Activated T-helper 1 cell treated with anti-CD3 and anti-CD28 coated beads, Interleukin-12 subunit alpha, Interleukin-12 subunit beta, Interleukin-2, Interleukin-4 antibody, amounts not matched to agents 30 ng/mL and 10 ng/mL and 1 ng/mL, durations not matched to agents 14 hours and 24 hours and 36 hours (primary cell): ENCODE results near the gene ITGB4. TPM values are rescaled to one million over a fixed set of nuclear protein-coding genes. Genes with fewer than 3 reads are reported as not detected.
A peak's percentile ranks its signal among the peaks of the same experiment; 100 is the strongest.

Source experiments
- DNase-seq: peaks from one replicate; pipeline ENCODE4 v3.0.0; 2021; ENCODE audit warnings: low spot score
- H3K27ac Mint-ChIP-seq: one replicate; pipeline ENCODE4 v1.8.0; 2021; ENCODE audit warnings: mild to moderate bottlenecking, mixed read lengths
- H3K27me3 Mint-ChIP-seq: one replicate; pipeline ENCODE4 v1.8.0; 2022; ENCODE audit warnings: mild to moderate bottlenecking, moderate library complexity, mixed read lengths; ENCODE audit not compliant: insufficient read depth
- H3K36me3 Mint-ChIP-seq: one replicate; pipeline ENCODE4 v1.8.0; 2021; ENCODE audit warnings: low read depth, mixed read lengths
- H3K4me1 Mint-ChIP-seq: one replicate; pipeline ENCODE4 v1.8.0; 2021; ENCODE audit warnings: low read depth, mixed read lengths
- H3K4me3 Mint-ChIP-seq: one replicate; pipeline ENCODE4 v1.8.0; 2021; ENCODE audit warnings: mild to moderate bottlenecking, moderate library complexity, mixed read lengths
- H3K9me3 Mint-ChIP-seq: one replicate; pipeline ENCODE4 v1.8.0; 2021; ENCODE audit warnings: mixed read lengths
- intact Hi-C: fragments of 100-400 bp; cut with micrococcal nuclease; formaldehyde crosslinking; loops from one replicate; pipeline ENCODE4 v1.15.1; 2024
- total RNA-seq: library from RNA; stranded (reverse); gene quantifications from 2 replicates; pipeline ENCODE4 v1.2.3, GENCODE V29; 2022

The ITGB4 gene
- total RNA-seq, 1 donor from 2014 or later = 1.4 TPM

GRCh38 chr17:75793460-75793859 lies 72.2 kb downstream of the ITGB4 start:
- intact Hi-C loops = no loop called here
- peaks cover 21% of the 10 kb centered on the region for H3K4me1 Mint-ChIP-seq
- H3K27me3 Mint-ChIP-seq = no peaks in the 10 kb centered on the region
- no peaks in the 10 kb centered on the region for H3K9me3 Mint-ChIP-seq
- DNase-seq = no peak
- no peak overlapping the region for H3K4me3 Mint-ChIP-seq
- peaks cover 17% of the 10 kb centered on the region for H3K36me3 Mint-ChIP-seq
- H3K27ac Mint-ChIP-seq = peak overlapping the region; percentile 62

- intact Hi-C loops = no loop called here
- Mint-ChIP-seq H3K27ac (no peak overlapping the region), H3K4me3 (no peak overlapping the region), H3K27me3 (no peaks in the 10 kb centered on the region), H3K36me3 (peaks cover 20% of the 10 kb centered on the region), H3K9me3 (no peaks in the 10 kb centered on the region), H3K4me1 (peaks cover 21% of the 10 kb centered on the region)
- no peak for DNase-seq
Observed at GRCh38 chr17:75795820-75796607, 74.8 kb downstream of the ITGB4 start.

- Mint-ChIP-seq H3K27ac (no peak overlapping the region), H3K4me3 (no peak overlapping the region), H3K36me3 (peaks cover 11% of the 10 kb centered on the region), H3K27me3 (no peaks in the 10 kb centered on the region), H3K9me3 (no peaks in the 10 kb centered on the region), H3K4me1 (peaks cover 17% of the 10 kb centered on the region)
- intact Hi-C loops = no loop called here
- no peak for DNase-seq
Observed at GRCh38 chr17:75799402-75799801, 78.1 kb downstream of the ITGB4 start.

GRCh38 chr17:75803883-75804282 lies 82.6 kb downstream of the ITGB4 start:
- Mint-ChIP-seq H3K36me3 (peaks cover 5% of the 10 kb centered on the region), H3K27me3 (no peaks in the 10 kb centered on the region), H3K4me3 (no peak overlapping the region), H3K4me1 (peaks cover 12% of the 10 kb centered on the region), H3K27ac (peak overlapping the region; percentile 23), H3K9me3 (no peaks in the 10 kb centered on the region)
- intact Hi-C loops = loop anchor here (2.0 kb wide), 1 partner anchor 17 kb away; no protein-coding TSS in a partner anchor
- DNase-seq = no peak

- H3K36me3 Mint-ChIP-seq = no peaks in the 10 kb centered on the region
- intact Hi-C loops = no loop called here
- no peak overlapping the region for H3K27ac Mint-ChIP-seq
- peaks cover 12% of the 10 kb centered on the region for H3K4me1 Mint-ChIP-seq
- H3K4me3 Mint-ChIP-seq = no peak overlapping the region
- no peaks in the 10 kb centered on the region for H3K9me3 Mint-ChIP-seq
- no peak for DNase-seq
- no peaks in the 10 kb centered on the region for H3K27me3 Mint-ChIP-seq
Observed at GRCh38 chr17:75806822-75807500, 85.7 kb downstream of the ITGB4 start.

Other genes starting within 250 kb of the ITGB4 start
- gene CASKIN2, start 205.9 kb upstream of the ITGB4 start, total RNA-seq = 0.88 and 2.0 TPM in 2 replicates
- gene TSEN54, start 204.9 kb upstream of the ITGB4 start, total RNA-seq = 65.9 and 72.6 TPM in 2 replicates
- 7.1 and 8.2 TPM in 2 replicates for gene LLGL2, start 195.8 kb upstream of the ITGB4 start, total RNA-seq
- gene MYO15B, start 133.7 kb upstream of the ITGB4 start, total RNA-seq = 16.2 and 18.1 TPM in 2 replicates
- gene SMIM5, start 88.0 kb upstream of the ITGB4 start, total RNA-seq = 0.05 TPM in 1 of 2 replicates, not detected in the other
- 29.9 and 34.1 TPM in 2 replicates for gene RECQL5, start 54.3 kb upstream of the ITGB4 start, total RNA-seq
- gene SAP30BP, start 54.1 kb upstream of the ITGB4 start, total RNA-seq = 113 and 117 TPM in 2 replicates
- gene GALK1, start 43.7 kb downstream of the ITGB4 start, total RNA-seq = 48.0 and 49.3 TPM in 2 replicates
- gene UNK, start 63.3 kb downstream of the ITGB4 start, total RNA-seq = 26.0 and 26.9 TPM in 2 replicates
- gene UNC13D, start 122.9 kb downstream of the ITGB4 start, total RNA-seq = 185 and 186 TPM in 2 replicates
- 68.8 and 74.4 TPM in 2 replicates for gene WBP2, start 133.9 kb downstream of the ITGB4 start, total RNA-seq
- 30.5 and 32.7 TPM in 2 replicates for gene TRIM47, start 157.1 kb downstream of the ITGB4 start, total RNA-seq
- 45.0 and 53.7 TPM in 2 replicates for gene TRIM65, start 175.5 kb downstream of the ITGB4 start, total RNA-seq
- gene MRPL38, start 183.4 kb downstream of the ITGB4 start, total RNA-seq = 151 and 160 TPM in 2 replicates
- 19.4 and 20.0 TPM in 2 replicates for gene FBF1, start 219.6 kb downstream of the ITGB4 start, total RNA-seq